GM12878 (cell line): ENCODE results near the gene ITGB5. TPM values are rescaled to one million over a fixed set of nuclear protein-coding genes. Genes with fewer than 3 reads are reported as not detected.

ENCODE experiments used
- ATAC-seq: fragments of 200-7000 bp; cut with Tn5 transposase; 3 replicates; pipeline ENCODE4 v1.9.1; 2020; ENCODE audit warnings: mild to moderate bottlenecking, moderate library complexity
- BruUV-seq: library from RNA; stranded (reverse); fragments of 400-500 nt; replicated peaks from 2 replicates; lab custom pipeline; 2021; lab: Mats Ljungman, UMichigan
- CTCF ChIA-PET: fragments of 300-600 bp; sonication (Branson Sonifier 250); formaldehyde crosslinking; extraction: SDS; loops from one replicate; lab custom pipeline; 2021; ENCODE audit warnings: inconsistent platforms; lab: Yijun Ruan, JAX
- POLR2A ChIA-PET: fragments of 350-600 bp; formaldehyde crosslinking; extraction: SDS; loops from one replicate; lab custom pipeline; 2021; ENCODE audit warnings: inconsistent platforms; lab: Charles Lee
- RAD21 ChIA-PET: fragments of 300-600 bp; sonication (Branson Sonifier 250); formaldehyde crosslinking; loops from one replicate; lab custom pipeline; 2023; ENCODE audit warnings: antibody characterized with exemption; ENCODE audit not compliant: unreplicated experiment; lab: Charles Lee
- SMC1A ChIA-PET: fragments of 300-600 bp; sonication (Branson Sonifier 250); formaldehyde crosslinking; loops from one replicate; lab custom pipeline; 2023; ENCODE audit not compliant: unreplicated experiment, uncharacterized antibody; lab: Charles Lee
- DNase-seq: peaks from one replicate; pipeline ENCODE4 v3.0.0-alpha.2; 2011; ENCODE audit warnings: low read depth, low spot score
- FAIRE-seq: peaks from 3 replicates; lab custom pipeline; 2011; peaks lifted over from hg19 to GRCh38; lab: Jason Lieb, UNC
- H2AFZ ChIP-seq: 2 replicates; pipeline ENCODE4 v1.6.0; 2011; ENCODE audit warnings: low read depth, low read length, control low read depth; ENCODE audit not compliant: control insufficient read depth
- H3K27ac ChIP-seq: 2 replicates; pipeline ENCODE4 v1.5.1; 2011; ENCODE audit warnings: control low read depth; ENCODE audit not compliant: control insufficient read depth, insufficient read depth
- H3K27me3 ChIP-seq, 2 experiments: replicated peaks in 1 of 2; 2 replicates each; pipeline versions ENCODE4 v1.6.0 to v1.6.1; 2011; ENCODE audit warnings: low read length in 1 of 2; ENCODE audit not compliant: control insufficient read depth in 2 of 2, insufficient read depth in 2 of 2
- H3K36me3 ChIP-seq, 2 experiments: 2 replicates each; pipeline ENCODE4 v1.5.1; 2011; ENCODE audit warnings: low read length in 1 of 2; ENCODE audit not compliant: control insufficient read depth in 2 of 2, insufficient read depth in 2 of 2
- H3K4me1 ChIP-seq: 2 replicates; pipeline ENCODE4 v1.6.1; 2011; ENCODE audit warnings: mild to moderate bottlenecking, low read length, moderate library complexity, mixed read lengths; ENCODE audit not compliant: control insufficient read depth, insufficient read depth
- H3K4me2 ChIP-seq: 2 replicates; pipeline ENCODE4 v1.6.0; 2011; ENCODE audit warnings: control low read depth; ENCODE audit not compliant: control insufficient read depth, insufficient read depth
- H3K4me3 ChIP-seq: fragments of 200-600 bp; sonication (generic); 2 replicates; pipeline ENCODE4 v1.5.1; 2016
- H3K79me2 ChIP-seq: 2 replicates; pipeline ENCODE4 v1.6.0; 2011; ENCODE audit warnings: low read length; ENCODE audit not compliant: control insufficient read depth, insufficient read depth
- H3K9ac ChIP-seq: 2 replicates; pipeline ENCODE4 v1.8.0; 2011; ENCODE audit warnings: low read length, control low read depth, mixed read lengths; ENCODE audit not compliant: control insufficient read depth, insufficient read depth
- H3K9me3 ChIP-seq: replicated peaks from 3 replicates; pipeline ENCODE4 v1.5.1; 2011; ENCODE audit warnings: mild to moderate bottlenecking, low read length; ENCODE audit not compliant: control insufficient read depth, insufficient read depth
- H4K20me1 ChIP-seq: 2 replicates; pipeline ENCODE4 v1.6.0; 2011; ENCODE audit not compliant: control insufficient read depth, insufficient read depth
- EP300 ChIP-seq, 2 experiments: fragments of 150-350 bp in 1 of 2; IDR thresholded peaks; 2 replicates each; pipeline ENCODE4 v1.6.1; 2011 to 2012; ENCODE audit warnings: low read depth in 2 of 2, low read length in 2 of 2, borderline replicate concordance in 1 of 2, improper control_type of control experiment in 1 of 2, inconsistent platforms in 1 of 2; ENCODE audit not compliant: control insufficient read depth in 1 of 2
- FOXM1 ChIP-seq: IDR thresholded peaks from 2 replicates; pipeline ENCODE4 v1.6.1; 2012; ENCODE audit warnings: low read depth, mild to moderate bottlenecking, inconsistent platforms, low read length, moderate library complexity
- NBN ChIP-seq: fragments of 450-650 bp; IDR thresholded peaks from 2 replicates; pipeline ENCODE4 v1.6.1; 2016
- NFIC ChIP-seq: IDR thresholded peaks from 2 replicates; pipeline ENCODE4 v1.6.1; 2012; ENCODE audit warnings: low read depth, mild to moderate bottlenecking, inconsistent platforms, low read length, moderate library complexity
- NR2C2 ChIP-seq: IDR thresholded peaks from 2 replicates; pipeline ENCODE4 v1.6.1; 2011; ENCODE audit warnings: borderline replicate concordance, low read depth; ENCODE audit not compliant: control insufficient read depth, insufficient read length
- PML ChIP-seq: IDR thresholded peaks from 2 replicates; pipeline ENCODE4 v1.6.1; 2012; ENCODE audit warnings: low read length, inconsistent platforms
- POLR2AphosphoS5 ChIP-seq: IDR thresholded peaks from 2 replicates; pipeline ENCODE4 v1.6.1; 2011; ENCODE audit warnings: mild to moderate bottlenecking, low read length, inconsistent platforms
- ZBTB11 ChIP-seq: fragments of 450-650 bp; formaldehyde crosslinking; IDR thresholded peaks from 2 replicates; pipeline ENCODE4 v1.5.0; 2022; ENCODE audit warnings: mild to moderate bottlenecking, missing genetic modification characterization
- WGBS: methylation state at CpG from one replicate; pipeline ENCODE4 v1.1.6; 2016; ENCODE audit warnings: low lambda C conversion rate; ENCODE audit not compliant: insufficient replicate concordance, insufficient coverage; ENCODE audit errors: missing lambda C conversion rate; 5-methylcytosine and 5-hydroxymethylcytosine counted together
- in situ Hi-C: fragments of 300-500 bp; cut with MboI; formaldehyde crosslinking; loops from 9 replicates; pipeline ENCODE4 v1.14.3; 2018; ENCODE audit warnings: mixed read lengths
- intact Hi-C: fragments of 100-400 bp; cut with micrococcal nuclease; formaldehyde crosslinking; loops from one replicate; pipeline ENCODE4 v1.14.2; 2022; ENCODE audit not compliant: unreplicated experiment
- polyA plus RNA-seq, 11 experiments: library from polyadenylated mRNA; depleted of rRNA in 4 of 11; unstranded in 6 of 11; stranded (reverse) in 5 of 11; fragments of >200 nt; fragmentation: Nextera tagmentation in 4 of 11; fragmentation: Illumina TruSeq in 1 of 11; extraction: Ambion mirVana in 4 of 11; extraction: Trizol in 1 of 11; gene quantifications; 1 replicate in 1 of 11; 2 replicates in 10 of 11; pipeline versions ENCODE4 v1.2.1 to v1.2.3, GENCODE V29; 2011 to 2016; ENCODE audit warnings: inconsistent platforms in 2 of 11, missing spikeins in 2 of 11, low read depth in 1 of 11
- total RNA-seq, 4 experiments: library from RNA; depleted of rRNA in 3 of 4; stranded (reverse); fragments of >200 nt in 3 of 4; fragmentation: Illumina TruSeq in 1 of 4; extraction: Trizol in 1 of 4; gene quantifications; 2 replicates each; pipeline versions ENCODE4 v1.2.1 to v1.2.3, GENCODE V29; 2013 to 2021

ITGB5 gene
- total and polyA plus RNA-seq, 10 of the 15 experiments (the other 5 are each of a cell fraction or from before 2014, with no cell fraction given), result 0.05 to 10.0 (median 0.83) TPM; not detected in 2

GRCh38 chr3:124845406-124845805 lies 41.8 kb downstream of the ITGB5 start:
- FAIRE-seq, result no peak
- no peak for TF ChIP-seq NFIC
- no peak for TF ChIP-seq EP300 (IDR thresholded peaks at IDR 0.05; ENCODE audit: borderline replicate concordance in 1 of 2, control insufficient read depth in 1 of 2, low read depth in 2 of 2, low read length in 2 of 2)
- CTCF ChIA-PET, result interaction anchor here (0.8 to 1.9 kb wide), 5 partner anchors 28 to 85 kb away, joined by 3 to 6 read pairs (median 3); no protein-coding TSS in a partner anchor
- Histone ChIP-seq H3K79me2 (no peaks in the 10 kb centered on the region), H3K27ac (no peak overlapping the region), H3K9me3 (no peaks in the 10 kb centered on the region), H3K4me3 (no peak overlapping the region), H3K4me2 (no peak overlapping the region), H3K9ac (no peak overlapping the region), H3K27me3 (no peaks in the 10 kb centered on the region; a peak in 1 of 4 replicates), H2AFZ (no peak overlapping the region), H4K20me1 (no peaks in the 10 kb centered on the region), H3K4me1 (no peaks in the 10 kb centered on the region), H3K36me3 (no peaks in the 10 kb centered on the region)
- intact Hi-C loops, result no loop called here
- WGBS, result 67% methylated on average over 5 of the region's 5 CpGs
- no peak for DNase-seq
- no TSS peak for BruUV-seq
- POLR2A ChIA-PET, result interaction anchor here (1.0 to 1.2 kb wide), 2 partner anchors 12 to 82 kb away, joined by 3 to 5 read pairs; no protein-coding TSS in a partner anchor
- RAD21 ChIA-PET, result interaction anchor here (0.6 to 1.2 kb wide), 4 partner anchors 42 to 84 kb away, joined by 3 read pairs; partner anchors contain the start of gene ITGB5
- SMC1A ChIA-PET, result interaction anchor here (1.0 to 2.0 kb wide), 6 partner anchors 16 to 84 kb away, joined by 3 to 7 read pairs (median 4); no protein-coding TSS in a partner anchor
- no peak for ATAC-seq
- in situ Hi-C loops, result no loop called here

GRCh38 chr3:124843506-124844177 lies 43.5 kb downstream of the ITGB5 start:
- DNase-seq, result no peak
- Histone ChIP-seq H3K9me3 (no peaks in the 10 kb centered on the region), H2AFZ (no peak overlapping the region), H3K27me3 (no peaks in the 10 kb centered on the region; a peak in 1 of 4 replicates), H3K4me2 (no peak overlapping the region), H4K20me1 (no peaks in the 10 kb centered on the region), H3K4me3 (no peak overlapping the region), H3K4me1 (no peaks in the 10 kb centered on the region), H3K27ac (no peak overlapping the region), H3K79me2 (no peaks in the 10 kb centered on the region), H3K36me3 (no peaks in the 10 kb centered on the region), H3K9ac (no peak overlapping the region)
- CTCF ChIA-PET, result interaction anchor here (0.9 to 1.6 kb wide), 3 partner anchors 8 to 58 kb away, joined by 3 to 5 read pairs (median 4); no protein-coding TSS in a partner anchor
- POLR2A ChIA-PET, result interaction anchor here (0.7 to 1.2 kb wide), 2 partner anchors 10 to 21 kb away, joined by 3 to 6 read pairs; no protein-coding TSS in a partner anchor
- no TSS peak for BruUV-seq
- SMC1A ChIA-PET, result interaction anchor here (1.1 to 1.7 kb wide), 2 partner anchors 10 kb away, joined by 3 to 5 read pairs; no protein-coding TSS in a partner anchor
- in situ Hi-C loops, result no loop called here
- FAIRE-seq, result no peak
- no peak for ATAC-seq
- 33% methylated on average over 5 of the region's 5 CpGs for WGBS
- intact Hi-C loops, result no loop called here
- RAD21 ChIA-PET, result interaction anchor here (0.8 kb wide), 1 partner anchor 74 kb away, joined by 4 read pairs; no protein-coding TSS in a partner anchor
- TF ChIP-seq PML (no peak), NR2C2 (no peak), POLR2AphosphoS5 (no peak), NFIC (no peak), ZBTB11 (CRISPR knock-in tag) (no peak), FOXM1 (no peak), NBN (no peak)
